Stimulated activated naive CD4-positive, alpha-beta T cell treated with Interleukin-2 at 50 U/mL for 16 hours (primary cell): ENCODE data around the gene TGM6.
"Not testable (repeated sequence)": the region's sequence is repeated elsewhere in the genome, so short reads cannot be mapped to it uniquely, and the experiment has no call there.

Experiments
- DNase-seq: peaks from one replicate; lab custom pipeline; 2025; lab: John Stamatoyannopoulos, UW

Gene TGM6

GRCh38 chr20:2398449-2398848 lies 17.7 kb downstream of the TGM6 start:
- DNase-seq, result no peak

DNA sequence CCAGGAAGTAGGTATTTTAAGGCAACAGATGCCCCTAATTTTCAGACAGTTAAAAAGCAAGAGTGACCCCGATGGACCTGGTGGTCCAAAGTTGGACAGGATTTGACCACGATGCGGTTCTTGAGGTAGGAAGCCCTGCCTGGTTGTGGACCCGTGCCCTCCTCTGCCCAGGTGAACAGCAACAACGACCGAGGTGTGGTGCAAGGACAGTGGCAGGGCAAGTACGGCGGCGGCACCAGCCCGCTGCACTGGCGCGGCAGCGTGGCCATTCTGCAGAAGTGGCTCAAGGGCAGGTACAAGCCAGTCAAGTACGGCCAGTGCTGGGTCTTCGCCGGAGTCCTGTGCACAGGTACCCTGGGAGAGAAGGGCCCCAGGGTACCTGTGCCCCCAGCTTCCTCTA lies 18.7 kb downstream of the TGM6 start:
- DNase-seq, result no peak

DNA sequence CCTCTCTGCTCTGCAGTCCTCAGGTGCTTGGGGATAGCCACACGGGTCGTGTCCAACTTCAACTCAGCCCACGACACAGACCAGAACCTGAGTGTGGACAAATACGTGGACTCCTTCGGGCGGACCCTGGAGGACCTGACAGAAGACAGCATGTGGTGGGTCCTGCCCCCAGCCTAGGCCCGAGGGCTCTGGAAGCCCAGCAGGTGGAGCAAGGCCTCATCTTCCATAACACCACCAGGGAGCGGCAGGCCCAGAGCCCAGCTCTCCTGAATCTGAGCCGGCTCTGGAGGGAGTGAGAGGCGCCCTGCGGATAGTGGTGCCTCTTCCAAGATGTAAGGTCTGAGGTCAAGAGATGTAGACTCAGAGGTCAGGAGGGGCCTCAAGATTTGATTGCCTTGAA lies 19.6 kb downstream of the TGM6 start:
- DNase-seq, result no peak

DNA sequence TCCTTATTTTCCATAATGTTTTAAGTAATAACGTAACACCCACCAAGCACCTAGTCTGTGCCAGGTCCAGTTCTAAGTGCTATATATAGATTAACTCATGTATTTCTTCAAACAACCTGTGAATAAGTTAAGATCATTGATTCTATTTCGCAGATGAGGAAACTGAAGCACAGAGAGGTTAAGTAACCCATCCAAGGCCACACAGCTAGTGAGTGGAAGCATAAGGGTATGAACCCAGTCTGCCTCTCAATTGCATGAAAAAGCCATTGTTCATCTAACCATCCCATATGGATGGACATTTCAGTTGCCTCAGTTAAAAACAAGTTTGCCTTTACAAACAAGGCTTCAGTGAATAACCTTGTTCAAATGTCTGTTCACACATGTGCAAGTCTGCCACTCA lies 20.8 kb downstream of the TGM6 start:
- DNase-seq, result no peak

DNA sequence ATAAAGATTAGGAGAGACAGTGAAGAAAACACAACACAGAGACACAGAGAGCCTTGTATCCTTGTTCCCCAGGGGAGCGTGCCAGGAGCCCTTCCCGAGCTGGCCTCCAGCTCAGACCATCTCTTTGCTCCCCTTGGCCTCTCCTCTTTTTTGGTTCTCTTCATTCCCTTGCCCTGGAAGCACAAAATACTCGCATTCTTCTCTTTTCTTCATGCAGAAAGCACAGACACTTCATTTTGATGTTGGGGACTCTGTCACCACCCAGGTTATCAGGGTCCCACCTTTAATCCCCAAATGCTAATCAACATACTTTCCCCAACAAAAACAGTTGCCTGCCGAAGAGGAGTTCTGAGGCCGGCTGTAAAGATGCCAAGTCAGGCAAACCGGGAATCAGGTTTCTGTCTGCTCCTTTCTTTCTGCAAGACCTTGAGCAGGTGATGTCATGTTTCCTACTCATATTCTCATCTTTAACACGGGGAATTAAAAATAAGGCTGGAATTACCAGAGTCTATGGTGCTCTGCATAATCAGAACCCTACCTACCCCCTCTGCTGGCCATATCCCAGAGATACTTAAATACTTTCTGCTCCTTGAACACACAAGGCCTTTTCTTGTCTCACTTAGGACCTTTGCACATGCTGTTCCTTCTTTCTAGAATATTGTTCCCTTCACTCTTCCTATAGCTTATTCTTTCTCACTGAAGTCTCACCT lies 21.7 kb downstream of the TGM6 start:
- DNase-seq, result no peak

- no peak for DNase-seq
Measured at GRCh38 chr20:2403291-2404052, 22.8 kb downstream of the TGM6 start.

GRCh38 chr20:2405693-2406065 lies 25.0 kb downstream of the TGM6 start:
- DNase-seq, result no peak

DNA sequence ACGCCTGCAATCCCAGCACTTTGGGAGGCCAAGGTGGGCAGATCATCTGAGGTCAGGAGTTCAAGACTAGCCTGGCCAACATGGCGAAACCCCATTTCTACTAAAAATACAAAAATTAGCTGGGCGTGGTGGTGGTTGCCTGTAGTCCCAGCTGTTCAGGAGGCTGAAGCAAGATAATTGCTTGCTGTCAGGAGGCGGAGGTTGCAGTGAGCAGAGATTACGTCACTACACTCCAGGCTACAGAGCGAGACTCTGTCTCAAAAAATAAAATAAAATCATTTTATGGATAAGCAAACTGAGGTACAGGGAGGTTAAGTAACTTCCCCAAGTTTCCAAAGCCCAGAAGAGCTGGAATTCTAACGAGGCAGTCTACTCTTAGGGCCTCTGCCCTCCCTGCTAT lies 26.7 kb downstream of the TGM6 start:
- not testable (repeated sequence) for DNase-seq

- no peak for DNase-seq
Measured at GRCh38 chr20:2408111-2408510, 27.4 kb downstream of the TGM6 start.

- DNase-seq, result no peak
Measured at GRCh38 chr20:2416541-2417212, 36.0 kb downstream of the TGM6 start.

DNA sequence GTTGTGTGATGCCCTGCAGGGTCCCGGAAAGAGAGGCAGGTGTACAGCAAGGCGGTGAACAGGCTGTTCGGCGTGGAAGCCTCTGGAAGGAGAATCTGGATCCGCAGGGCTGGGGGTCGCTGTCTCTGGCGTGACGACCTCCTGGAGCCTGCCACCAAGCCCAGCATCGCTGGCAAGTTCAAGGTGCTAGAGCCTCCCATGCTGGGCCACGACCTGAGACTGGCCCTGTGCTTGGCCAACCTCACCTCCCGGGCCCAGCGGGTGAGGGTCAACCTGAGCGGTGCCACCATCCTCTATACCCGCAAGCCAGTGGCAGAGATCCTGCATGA lies 36.5 kb downstream of the TGM6 start:
- no peak for DNase-seq

DNA sequence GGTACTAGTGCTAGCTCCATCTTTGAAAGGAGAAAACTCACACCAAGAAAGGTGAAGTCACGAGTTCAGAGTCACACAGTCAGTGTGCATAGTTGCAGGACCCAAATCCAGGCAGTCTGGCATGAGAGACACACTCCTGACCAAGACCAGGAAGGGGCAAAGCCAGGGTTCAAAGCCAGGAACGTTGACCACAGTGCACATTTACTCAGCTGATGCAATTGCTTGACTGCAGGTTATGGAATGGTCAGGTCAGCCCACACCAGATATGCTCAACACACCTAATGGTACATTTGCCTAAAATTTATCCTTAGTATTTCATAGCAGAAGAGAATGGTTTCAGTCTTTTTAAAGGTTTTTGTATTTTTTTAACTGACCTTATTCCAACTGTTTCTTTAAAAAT lies 37.7 kb downstream of the TGM6 start:
- no peak for DNase-seq

DNA sequence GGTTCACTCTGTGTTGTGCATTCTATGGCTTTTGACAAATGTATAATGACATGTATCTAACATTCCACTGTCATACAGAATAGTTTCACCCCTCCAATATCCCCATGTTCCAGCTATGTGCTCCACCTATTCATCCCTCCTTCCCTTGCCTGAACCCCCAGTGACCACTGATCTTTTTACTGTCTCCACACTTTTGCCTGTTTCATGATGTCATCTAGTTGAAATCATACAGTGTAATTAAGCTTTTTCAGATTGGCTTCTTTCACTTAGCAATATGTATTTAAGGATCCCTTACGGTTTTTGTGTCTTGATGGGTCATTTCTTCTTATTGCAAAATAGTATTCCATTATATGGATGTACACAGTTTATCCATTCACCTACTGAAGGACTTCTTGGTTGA lies 39.8 kb downstream of the TGM6 start:
- no peak for DNase-seq

DNA sequence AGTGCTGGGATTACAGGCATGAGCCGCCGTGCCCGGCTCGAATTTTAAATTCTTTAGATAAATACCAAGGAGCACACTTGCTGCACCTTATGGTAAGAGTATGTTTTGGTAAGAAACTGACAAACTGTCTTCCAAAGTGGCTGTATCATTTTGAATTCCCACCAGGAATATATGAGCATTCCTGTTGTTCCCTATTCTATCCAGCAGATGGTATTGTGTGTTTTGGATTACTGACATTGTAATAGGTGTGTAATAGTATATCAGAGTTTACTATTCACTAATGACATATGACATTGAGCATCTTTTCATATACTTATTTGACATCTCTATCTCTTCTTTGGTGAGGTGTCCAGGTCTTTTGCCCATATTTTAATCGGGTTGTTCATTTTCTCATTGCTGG lies 40.5 kb downstream of the TGM6 start:
- no peak for DNase-seq

DNA sequence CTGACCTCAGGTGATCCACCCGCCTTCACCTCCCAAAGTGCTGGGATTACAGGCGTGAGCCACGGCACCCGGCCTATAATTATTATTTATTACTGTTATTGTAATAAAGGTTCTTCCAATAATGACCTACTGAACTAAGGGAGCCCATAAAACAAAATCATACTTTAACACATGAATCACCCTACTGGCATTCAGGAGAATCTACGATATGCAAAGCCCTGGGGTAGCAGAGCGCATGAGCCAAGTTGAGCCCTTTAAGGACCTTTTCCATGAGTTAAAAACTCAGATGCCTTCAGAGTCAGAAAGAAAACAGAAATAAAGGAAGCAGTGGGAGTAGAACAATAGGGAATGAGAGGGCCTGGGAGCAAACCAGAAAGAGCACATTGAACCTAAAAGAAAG lies 48.4 kb downstream of the TGM6 start:
- DNase-seq, result no peak

DNA sequence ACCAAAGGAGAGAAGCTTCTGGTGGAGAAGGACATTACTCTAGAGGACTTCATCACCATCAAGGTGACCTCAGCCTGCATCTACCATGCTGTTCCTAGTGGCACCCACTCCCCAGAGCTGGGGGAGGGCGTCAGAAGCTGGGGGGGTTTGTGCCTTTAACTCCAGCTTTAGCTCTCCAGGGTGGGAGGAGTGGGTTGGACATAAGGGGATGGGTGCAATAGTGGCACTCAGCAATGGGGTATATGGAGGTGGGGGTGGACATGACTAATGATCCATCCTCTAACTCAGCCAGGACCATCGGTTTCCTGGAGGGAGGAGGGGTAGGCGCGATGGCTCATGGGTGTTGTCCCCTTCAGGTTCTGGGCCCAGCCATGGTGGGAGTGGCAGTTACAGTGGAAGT lies 49.8 kb downstream of the TGM6 start:
- DNase-seq, result no peak

DNA sequence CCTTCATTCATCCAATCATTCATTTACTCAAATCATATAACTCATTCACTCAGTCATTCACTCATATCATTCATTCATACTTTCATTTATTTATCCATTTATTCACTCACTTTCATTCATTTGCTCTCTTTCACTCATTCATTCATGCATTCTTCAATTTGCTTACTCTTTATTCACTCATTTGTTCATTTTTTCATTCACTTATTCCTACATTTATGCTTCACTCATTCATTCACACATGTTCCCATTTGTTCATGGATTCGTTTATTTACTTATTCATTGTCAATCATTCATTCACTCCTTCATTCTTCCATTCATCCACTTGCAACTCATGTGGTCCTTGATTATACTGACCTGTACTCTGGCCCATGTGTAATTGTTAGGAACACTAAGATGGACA lies 50.5 kb downstream of the TGM6 start:
- DNase-seq, result no peak

GRCh38 chr20:2446845-2447244 lies 66.1 kb downstream of the TGM6 start:
- DNase-seq, result no peak

GRCh38 chr20:2449386-2449785 lies 68.7 kb downstream of the TGM6 start:
- peak; percentile 7 for DNase-seq

DNA sequence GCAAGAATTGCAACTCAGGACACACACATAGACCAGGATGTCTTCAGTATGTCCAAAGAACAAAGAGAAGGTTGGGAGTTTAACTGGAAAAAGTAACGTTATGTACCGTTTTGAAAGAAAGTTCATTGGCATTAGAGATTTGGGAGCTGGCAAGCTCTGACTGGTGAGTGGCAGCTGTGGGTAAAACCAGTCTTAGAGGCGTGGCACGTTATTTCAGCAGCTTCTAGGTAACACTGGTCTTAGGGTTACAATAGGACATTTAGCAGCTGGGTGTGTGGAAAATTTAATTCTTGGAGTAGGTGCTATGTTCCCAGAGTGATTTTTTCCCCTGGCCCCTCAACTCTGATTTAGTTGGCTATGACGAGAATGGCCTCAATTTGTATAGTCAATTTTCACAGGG lies 70.7 kb downstream of the TGM6 start:
- DNase-seq, result no peak

DNA sequence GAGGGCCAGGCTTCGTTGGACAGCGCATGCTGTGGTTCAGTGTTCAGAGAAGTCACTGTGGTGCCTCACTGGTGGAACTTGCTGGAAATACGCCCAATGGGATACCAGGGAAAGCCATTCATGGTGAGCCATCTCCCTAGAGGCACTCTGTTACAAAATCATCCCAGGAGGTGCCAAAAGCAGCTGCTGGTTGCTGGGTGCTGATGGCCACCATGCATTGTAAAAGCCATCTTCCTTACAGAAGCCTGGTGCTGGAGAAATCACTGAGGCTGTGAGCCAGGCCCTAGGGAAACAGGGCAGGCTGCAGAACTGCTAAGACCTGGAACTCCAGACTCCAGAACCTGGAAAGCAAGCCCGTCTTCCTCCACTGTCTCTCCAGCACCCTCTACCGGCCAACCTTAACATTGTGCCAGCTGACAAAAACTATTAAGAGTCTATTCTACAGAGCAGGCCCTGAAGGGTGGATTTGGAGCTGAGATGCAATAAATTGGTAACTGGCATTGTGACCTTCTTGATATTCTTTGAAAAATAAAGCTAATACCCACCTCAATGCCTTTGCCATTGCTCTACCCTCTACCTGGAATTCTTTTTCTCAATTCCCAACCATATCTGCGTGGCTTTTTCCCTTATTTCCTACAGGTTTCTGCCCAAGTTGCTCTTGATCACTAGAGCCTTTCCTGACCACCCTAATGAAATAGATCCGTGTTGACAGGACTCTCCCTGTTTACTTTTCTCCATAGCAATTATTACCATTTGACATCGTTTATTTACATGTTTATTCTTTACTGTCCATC lies 71.4 kb downstream of the TGM6 start:
- DNase-seq, result peak; percentile 48

- no peak for DNase-seq
Measured at GRCh38 chr20:2453792-2454191, 73.1 kb downstream of the TGM6 start.
